H9 (cell line): ENCODE results near the gene RFX4. TPM values are rescaled to one million over a fixed set of nuclear protein-coding genes. Genes with fewer than 3 reads are reported as not detected.

Source experiments
- DNase-seq: peaks from one replicate; pipeline ENCODE4 v3.0.0-alpha.2; 2017
- H2AFZ ChIP-seq: one replicate; pipeline ENCODE4 v1.6.1; 2013; ENCODE audit warnings: mild to moderate bottlenecking, low read length, control low read depth, moderate library complexity
- H2AK5ac ChIP-seq: 2 replicates; pipeline ENCODE4 v1.6.1; 2013; ENCODE audit warnings: low read length, control low read depth, mixed read lengths; ENCODE audit not compliant: insufficient read length
- H2BK120ac ChIP-seq: one replicate; pipeline ENCODE4 v1.6.1; 2013; ENCODE audit warnings: low read depth, mild to moderate bottlenecking, low read length, control low read depth, inconsistent platforms; ENCODE audit not compliant: poor library complexity, severe bottlenecking
- H2BK12ac ChIP-seq: 2 replicates; pipeline ENCODE4 v1.6.1; 2013; ENCODE audit warnings: low read length, control low read depth, mixed read lengths, low read depth; ENCODE audit not compliant: insufficient read length
- H2BK15ac ChIP-seq: 2 replicates; pipeline ENCODE4 v1.6.1; 2013; ENCODE audit warnings: low read depth, low read length, control low read depth
- H2BK20ac ChIP-seq: one replicate; pipeline ENCODE4 v1.6.1; 2013; ENCODE audit warnings: low read depth, mild to moderate bottlenecking, low read length, control low read depth, inconsistent platforms; ENCODE audit not compliant: poor library complexity, severe bottlenecking
- H2BK5ac ChIP-seq: 2 replicates; pipeline ENCODE4 v1.6.1; 2013; ENCODE audit warnings: low read length, control low read depth, mixed read lengths; ENCODE audit not compliant: insufficient read length
- H3K14ac ChIP-seq: 2 replicates; pipeline ENCODE4 v1.6.1; 2013; ENCODE audit warnings: low read length, control low read depth; ENCODE audit not compliant: insufficient read depth
- H3K18ac ChIP-seq: 2 replicates; pipeline ENCODE4 v1.6.1; 2013; ENCODE audit warnings: low read depth, mild to moderate bottlenecking, mixed read lengths, low read length, control low read depth; ENCODE audit not compliant: insufficient read length
- H3K23ac ChIP-seq: 2 replicates; pipeline ENCODE4 v1.6.1; 2013; ENCODE audit warnings: low read length, control low read depth, mixed read lengths, low read depth; ENCODE audit not compliant: insufficient read length
- H3K23me2 ChIP-seq: 2 replicates; pipeline ENCODE4 v1.6.1; 2013; ENCODE audit warnings: low read depth, mild to moderate bottlenecking, mixed read lengths, low read length, control low read depth; ENCODE audit not compliant: insufficient read length, poor library complexity, severe bottlenecking
- H3K27ac ChIP-seq: 2 replicates; pipeline ENCODE4 v1.5.1; 2013; ENCODE audit warnings: low read length, control low read depth, mixed read lengths, low read depth; ENCODE audit not compliant: insufficient read length
- H3K27me3 ChIP-seq: 2 replicates; pipeline ENCODE4 v1.6.1; 2013; ENCODE audit warnings: low read length, control low read depth, inconsistent platforms; ENCODE audit not compliant: insufficient read depth
- H3K4ac ChIP-seq: 2 replicates; pipeline ENCODE4 v1.6.1; 2013; ENCODE audit warnings: low read depth, mild to moderate bottlenecking, control low read depth, inconsistent platforms, low read length, moderate library complexity
- H3K4me1 ChIP-seq: 2 replicates; pipeline ENCODE4 v1.6.1; 2013; ENCODE audit warnings: low read length, control low read depth, inconsistent platforms; ENCODE audit not compliant: insufficient read depth
- H3K4me2 ChIP-seq: 2 replicates; pipeline ENCODE4 v1.6.1; 2013; ENCODE audit warnings: low read length, control low read depth, mixed read lengths; ENCODE audit not compliant: insufficient read length, insufficient read depth
- H3K56ac ChIP-seq: 2 replicates; pipeline ENCODE4 v1.6.1; 2013; ENCODE audit warnings: low read depth, mild to moderate bottlenecking, mixed read lengths, low read length, control low read depth; ENCODE audit not compliant: insufficient read length
- H3K79me1 ChIP-seq: 2 replicates; pipeline ENCODE4 v1.6.1; 2013; ENCODE audit warnings: low read depth, mild to moderate bottlenecking, moderate library complexity, low read length, control low read depth, inconsistent platforms; ENCODE audit not compliant: insufficient read depth, poor library complexity, severe bottlenecking
- H3K79me2 ChIP-seq: 2 replicates; pipeline ENCODE4 v1.6.1; 2013; ENCODE audit warnings: low read length, control low read depth, inconsistent platforms; ENCODE audit not compliant: insufficient read depth
- H3K9ac ChIP-seq: 2 replicates; pipeline ENCODE4 v1.6.1; 2013; ENCODE audit warnings: low read length, control low read depth, mixed read lengths; ENCODE audit not compliant: insufficient read length; ENCODE audit errors: extremely low read depth
- H3K9me3 ChIP-seq: one replicate; pipeline ENCODE4 v1.6.1; 2013; ENCODE audit warnings: low read depth, low read length, inconsistent platforms; ENCODE audit not compliant: control insufficient read depth
- H3T11ph ChIP-seq: one replicate; pipeline ENCODE4 v1.6.1; 2013; ENCODE audit warnings: mild to moderate bottlenecking, low read length, control low read depth, inconsistent platforms
- H4K20me1 ChIP-seq: one replicate; pipeline ENCODE4 v1.6.1; 2013; ENCODE audit not compliant: control insufficient read depth, insufficient read length, insufficient read depth
- H4K5ac ChIP-seq: 2 replicates; pipeline ENCODE4 v1.6.1; 2013; ENCODE audit warnings: low read depth, mild to moderate bottlenecking, mixed read lengths, low read length, control low read depth; ENCODE audit not compliant: insufficient read length
- H4K8ac ChIP-seq: replicated peaks from 2 replicates; pipeline ENCODE4 v1.6.1; 2013; ENCODE audit warnings: low read length, control low read depth, mixed read lengths, low read depth; ENCODE audit not compliant: insufficient read length
- H4K91ac ChIP-seq: 2 replicates; pipeline ENCODE4 v1.6.1; 2013; ENCODE audit warnings: low read depth, mild to moderate bottlenecking, moderate library complexity, mixed read lengths, low read length, control low read depth; ENCODE audit not compliant: insufficient read length
- H3K27ac Mint-ChIP-seq, 3 experiments: 2 replicates in 2 of 3; 3 replicates in 1 of 3; pipeline ENCODE4 v1.8.0; 2020 to 2021; ENCODE audit warnings: mixed read lengths in 3 of 3, mild to moderate bottlenecking in 1 of 3, moderate library complexity in 1 of 3
- H3K27me3 Mint-ChIP-seq: 2 replicates; pipeline ENCODE4 v1.8.0; 2021; ENCODE audit warnings: low read depth, mild to moderate bottlenecking, moderate library complexity, mixed read lengths
- H3K36me3 Mint-ChIP-seq, 3 experiments: 2 replicates in 2 of 3; 3 replicates in 1 of 3; pipeline ENCODE4 v1.8.0; 2020 to 2021; ENCODE audit warnings: low read depth in 3 of 3, mixed read lengths in 3 of 3; ENCODE audit not compliant: insufficient read depth in 1 of 3
- H3K4me1 Mint-ChIP-seq, 2 experiments: 2 replicates each; pipeline ENCODE4 v1.8.0; 2020; ENCODE audit warnings: mixed read lengths in 2 of 2
- H3K4me3 Mint-ChIP-seq, 2 experiments: 2 replicates in 1 of 2; 3 replicates in 1 of 2; pipeline ENCODE4 v1.8.0; 2020 to 2021; ENCODE audit warnings: mild to moderate bottlenecking in 2 of 2, mixed read lengths in 2 of 2, moderate library complexity in 1 of 2
- H3K9me3 Mint-ChIP-seq, 2 experiments: 2 replicates in 1 of 2; 3 replicates in 1 of 2; pipeline ENCODE4 v1.8.0; 2020; ENCODE audit warnings: mild to moderate bottlenecking in 2 of 2, mixed read lengths in 2 of 2, moderate library complexity in 1 of 2
- WGBS: extraction: QIAGEN DNeasy Blood & Tissue Kit; methylation state at CpG from one replicate; pipeline ENCODE4 v1.1.7; 2013; ENCODE audit warnings: missing lambda C conversion rate, low lambda C conversion rate, mixed read lengths; ENCODE audit not compliant: insufficient read length; ENCODE audit errors: extremely low coverage; 5-methylcytosine and 5-hydroxymethylcytosine counted together
- total RNA-seq: library from RNA; stranded (reverse); gene quantifications from 2 replicates; pipeline ENCODE4 v1.2.1, GENCODE V29; 2021
- TF ChIP-seq, protein P1 (sequence below): fragments of 200-600 bp; sonication (generic); conservative IDR thresholded peaks from 3 replicates; pipeline ENCODE4 v1.8.0; 2021; ENCODE audit warnings: antibody characterized with exemption, mild to moderate bottlenecking

The RFX4 gene
- total RNA-seq, 1 experiment from 2014 or later = 0.57 TPM

DNA sequence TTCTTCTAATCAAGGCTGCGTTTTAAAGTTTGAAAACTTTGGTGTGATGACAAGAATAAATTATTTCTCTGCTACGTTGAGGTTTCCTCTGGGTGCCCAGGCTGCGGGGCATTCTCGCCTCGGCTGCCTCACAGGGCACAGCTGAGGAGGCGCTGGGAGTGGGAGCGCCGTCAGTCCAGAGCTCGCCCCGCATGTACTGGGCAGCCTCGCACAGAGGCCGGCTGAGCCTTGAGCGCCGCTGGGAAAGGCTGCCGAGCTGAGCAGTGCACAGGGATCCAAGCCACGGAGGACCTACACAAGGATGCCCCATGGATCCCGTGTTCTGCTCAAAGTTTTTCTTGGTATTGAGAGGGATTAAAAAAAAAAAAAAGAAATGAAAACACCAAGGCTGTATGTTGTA, 11.6 kb downstream of the RFX4 start:
- no peak overlapping the region for H3K4me2 ChIP-seq
- H3K9me3 Mint-ChIP-seq = peaks cover 0 to 1% of the 10 kb centered on the region in 2 experiments; a peak in 2 of 5 replicates
- H2BK15ac ChIP-seq = no peak overlapping the region
- H3K36me3 Mint-ChIP-seq = no peaks in the 10 kb centered on the region
- H3K27ac Mint-ChIP-seq = no peak overlapping the region
- no peaks in the 10 kb centered on the region for H3K23me2 ChIP-seq
- H3K4ac ChIP-seq = no peak overlapping the region
- H3K9me3 ChIP-seq = no peaks in the 10 kb centered on the region
- no peak overlapping the region for H4K8ac ChIP-seq
- no peak overlapping the region for H3K18ac ChIP-seq
- peaks cover 97% of the 10 kb centered on the region for H3K27me3 Mint-ChIP-seq
- no peaks in the 10 kb centered on the region for H3K4me1 ChIP-seq
- H3K14ac ChIP-seq = no peak overlapping the region
- no peaks in the 10 kb centered on the region; a peak in 1 of 4 replicates for H3K4me1 Mint-ChIP-seq
- no peaks in the 10 kb centered on the region for H3K79me1 ChIP-seq
- H3K4me3 Mint-ChIP-seq = no peak overlapping the region
- no peak overlapping the region for H3K27ac ChIP-seq
- peaks cover 17% of the 10 kb centered on the region for H3K27me3 ChIP-seq
- WGBS = no CpG with 5 or more reads among the region's 17 CpGs
- H2BK5ac ChIP-seq = no peak overlapping the region
- TF ChIP-seq, protein P1, sequence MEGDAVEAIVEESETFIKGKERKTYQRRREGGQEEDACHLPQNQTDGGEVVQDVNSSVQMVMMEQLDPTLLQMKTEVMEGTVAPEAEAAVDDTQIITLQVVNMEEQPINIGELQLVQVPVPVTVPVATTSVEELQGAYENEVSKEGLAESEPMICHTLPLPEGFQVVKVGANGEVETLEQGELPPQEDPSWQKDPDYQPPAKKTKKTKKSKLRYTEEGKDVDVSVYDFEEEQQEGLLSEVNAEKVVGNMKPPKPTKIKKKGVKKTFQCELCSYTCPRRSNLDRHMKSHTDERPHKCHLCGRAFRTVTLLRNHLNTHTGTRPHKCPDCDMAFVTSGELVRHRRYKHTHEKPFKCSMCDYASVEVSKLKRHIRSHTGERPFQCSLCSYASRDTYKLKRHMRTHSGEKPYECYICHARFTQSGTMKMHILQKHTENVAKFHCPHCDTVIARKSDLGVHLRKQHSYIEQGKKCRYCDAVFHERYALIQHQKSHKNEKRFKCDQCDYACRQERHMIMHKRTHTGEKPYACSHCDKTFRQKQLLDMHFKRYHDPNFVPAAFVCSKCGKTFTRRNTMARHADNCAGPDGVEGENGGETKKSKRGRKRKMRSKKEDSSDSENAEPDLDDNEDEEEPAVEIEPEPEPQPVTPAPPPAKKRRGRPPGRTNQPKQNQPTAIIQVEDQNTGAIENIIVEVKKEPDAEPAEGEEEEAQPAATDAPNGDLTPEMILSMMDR = no peak
- H4K91ac ChIP-seq = no peak overlapping the region
- H2BK12ac ChIP-seq = no peak overlapping the region
- H3K79me2 ChIP-seq = no peaks in the 10 kb centered on the region
- H2AK5ac ChIP-seq = no peak overlapping the region
- no peak overlapping the region for H3T11ph ChIP-seq
- H3K56ac ChIP-seq = no peak overlapping the region
- no peak overlapping the region for H3K23ac ChIP-seq
- H4K5ac ChIP-seq = no peak overlapping the region
- H3K9ac ChIP-seq = no peak overlapping the region
- no peaks in the 10 kb centered on the region for H4K20me1 ChIP-seq
- H2BK120ac ChIP-seq = no peak overlapping the region
- H2BK20ac ChIP-seq = no peak overlapping the region
- H2AFZ ChIP-seq = no peak overlapping the region
- DNase-seq = no peak
